ENCODE data around the gene PIAS1. TPM values are rescaled to one million over a fixed set of nuclear protein-coding genes. Genes with fewer than 3 reads are reported as not detected.
A peak's percentile ranks its signal among the peaks of the same experiment; 100 is the strongest.

The PIAS1 gene
- total RNA-seq, 1 donor from 2014 or later = 30.8 TPM

DNA sequence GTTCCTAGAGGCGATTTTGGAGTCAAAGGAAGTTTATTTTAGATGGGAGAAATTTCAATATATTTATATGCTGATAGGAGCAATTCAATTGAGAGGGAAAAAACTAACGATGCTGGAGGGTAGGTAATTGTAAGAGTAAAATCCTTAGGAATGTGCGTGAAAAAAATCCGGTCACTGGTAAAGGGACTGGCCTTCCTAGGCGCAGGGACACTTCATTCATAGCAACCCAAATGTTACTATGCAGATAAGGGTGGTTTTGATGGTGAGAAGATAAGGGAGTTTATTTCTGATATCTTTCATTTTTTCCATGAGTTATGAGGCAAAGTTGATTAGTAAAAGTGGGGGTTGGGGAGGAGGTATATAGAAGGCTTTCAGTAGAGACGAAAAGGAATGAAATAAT lies 1.1 kb upstream of the PIAS1 start:
- no peak overlapping the region for H3K4me3 Mint-ChIP-seq (ENCODE audit: unreplicated experiment)
- H3K27me3 Mint-ChIP-seq (ENCODE audit: low read depth) = no peaks in the 10 kb centered on the region
- DNase-seq (ENCODE audit: low spot score) = no peak
- no peaks in the 10 kb centered on the region for H3K9me3 Mint-ChIP-seq (ENCODE audit: low read depth)
- TF ChIP-seq, protein P1, sequence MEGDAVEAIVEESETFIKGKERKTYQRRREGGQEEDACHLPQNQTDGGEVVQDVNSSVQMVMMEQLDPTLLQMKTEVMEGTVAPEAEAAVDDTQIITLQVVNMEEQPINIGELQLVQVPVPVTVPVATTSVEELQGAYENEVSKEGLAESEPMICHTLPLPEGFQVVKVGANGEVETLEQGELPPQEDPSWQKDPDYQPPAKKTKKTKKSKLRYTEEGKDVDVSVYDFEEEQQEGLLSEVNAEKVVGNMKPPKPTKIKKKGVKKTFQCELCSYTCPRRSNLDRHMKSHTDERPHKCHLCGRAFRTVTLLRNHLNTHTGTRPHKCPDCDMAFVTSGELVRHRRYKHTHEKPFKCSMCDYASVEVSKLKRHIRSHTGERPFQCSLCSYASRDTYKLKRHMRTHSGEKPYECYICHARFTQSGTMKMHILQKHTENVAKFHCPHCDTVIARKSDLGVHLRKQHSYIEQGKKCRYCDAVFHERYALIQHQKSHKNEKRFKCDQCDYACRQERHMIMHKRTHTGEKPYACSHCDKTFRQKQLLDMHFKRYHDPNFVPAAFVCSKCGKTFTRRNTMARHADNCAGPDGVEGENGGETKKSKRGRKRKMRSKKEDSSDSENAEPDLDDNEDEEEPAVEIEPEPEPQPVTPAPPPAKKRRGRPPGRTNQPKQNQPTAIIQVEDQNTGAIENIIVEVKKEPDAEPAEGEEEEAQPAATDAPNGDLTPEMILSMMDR (IDR thresholded peaks at IDR 0.05) = no peak
- H3K36me3 Mint-ChIP-seq (ENCODE audit: low read depth) = no peaks in the 10 kb centered on the region
- H3K27ac Mint-ChIP-seq (ENCODE audit: unreplicated experiment) = no peak overlapping the region
- H3K4me1 Mint-ChIP-seq (ENCODE audit: low read depth) = peaks cover 27% of the 10 kb centered on the region

DNA sequence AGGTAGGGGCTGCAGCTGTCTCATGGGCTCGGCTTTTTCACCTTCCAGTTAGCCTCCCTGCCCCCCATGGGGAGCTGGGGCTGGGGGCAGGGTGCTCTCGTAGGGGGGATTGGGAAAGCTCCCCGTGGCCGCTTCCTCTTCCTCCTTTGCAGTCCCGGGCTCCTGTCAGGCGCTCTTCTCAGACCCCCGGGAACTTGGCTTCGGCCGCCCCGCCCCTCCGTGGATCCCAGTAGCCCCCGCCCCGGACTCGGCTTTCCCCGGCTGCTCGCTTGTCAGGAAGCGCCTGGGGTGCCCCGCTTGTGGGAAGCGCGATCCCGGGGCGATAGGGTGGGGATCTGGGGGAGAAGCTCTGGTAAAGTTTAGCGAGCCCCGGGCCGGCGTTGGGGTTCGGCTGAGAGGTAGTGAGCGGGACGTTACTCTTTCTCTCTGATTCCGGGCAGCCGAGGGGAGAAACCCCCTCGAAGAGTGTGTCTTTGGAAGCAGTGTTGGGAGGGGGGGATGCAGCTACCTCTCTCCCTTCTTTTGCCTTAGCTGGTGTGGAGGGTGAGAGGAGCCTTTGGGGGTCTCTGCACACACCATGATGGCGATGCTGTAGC lies 611 bp downstream of the PIAS1 start:
- Mint-ChIP-seq H3K9me3 (ENCODE audit: low read depth) (no peaks in the 10 kb centered on the region), H3K27ac (ENCODE audit: unreplicated experiment) (peak overlapping the region; percentile 96), H3K36me3 (ENCODE audit: low read depth) (no peaks in the 10 kb centered on the region), H3K27me3 (ENCODE audit: low read depth) (no peaks in the 10 kb centered on the region), H3K4me3 (ENCODE audit: unreplicated experiment) (peak overlapping the region; percentile 87), H3K4me1 (ENCODE audit: low read depth) (peaks cover 35% of the 10 kb centered on the region)
- no peak for DNase-seq (ENCODE audit: low spot score)
- TF ChIP-seq, protein P1 (IDR thresholded peaks at IDR 0.05) = no peak

DNA sequence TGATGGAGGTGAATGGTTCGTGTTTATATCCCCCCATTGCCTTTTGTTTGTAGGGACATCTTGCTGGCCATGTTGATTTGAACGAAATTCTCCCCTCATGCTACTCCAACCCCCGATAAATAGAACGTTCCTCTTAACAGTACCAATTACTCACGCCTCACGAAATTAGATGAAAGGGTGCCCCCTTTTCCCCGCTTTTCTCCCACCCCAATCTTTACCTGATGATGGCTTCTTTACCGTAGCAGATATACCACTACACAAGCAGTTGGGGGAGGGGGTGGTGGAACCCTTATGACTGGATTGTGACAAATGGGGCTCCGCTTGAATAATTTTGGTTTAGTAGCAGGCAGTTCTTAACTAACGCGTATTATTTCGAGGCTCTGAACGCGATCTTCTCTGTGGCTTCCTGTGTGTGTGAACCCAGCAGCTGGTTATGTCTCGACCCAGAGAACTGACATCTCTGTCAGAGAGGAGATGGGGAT lies 1.1 kb downstream of the PIAS1 start:
- TF ChIP-seq, protein P1 (IDR thresholded peaks at IDR 0.05) = no peak
- no peaks in the 10 kb centered on the region for H3K36me3 Mint-ChIP-seq (ENCODE audit: low read depth)
- peak overlapping the region; percentile 87 for H3K4me3 Mint-ChIP-seq (ENCODE audit: unreplicated experiment)
- DNase-seq (ENCODE audit: low spot score) = no peak
- H3K9me3 Mint-ChIP-seq (ENCODE audit: low read depth) = no peaks in the 10 kb centered on the region
- peak overlapping the region; percentile 96 for H3K27ac Mint-ChIP-seq (ENCODE audit: unreplicated experiment)
- peaks cover 35% of the 10 kb centered on the region for H3K4me1 Mint-ChIP-seq (ENCODE audit: low read depth)
- H3K27me3 Mint-ChIP-seq (ENCODE audit: low read depth) = no peaks in the 10 kb centered on the region

- no peaks in the 10 kb centered on the region for H3K27me3 Mint-ChIP-seq (ENCODE audit: low read depth)
- peaks cover 38% of the 10 kb centered on the region for H3K4me1 Mint-ChIP-seq (ENCODE audit: low read depth)
- H3K27ac Mint-ChIP-seq (ENCODE audit: unreplicated experiment) = peak overlapping the region; percentile 96
- peak overlapping the region; percentile 87 for H3K4me3 Mint-ChIP-seq (ENCODE audit: unreplicated experiment)
- TF ChIP-seq, protein P1 (IDR thresholded peaks at IDR 0.05) = no peak
- no peaks in the 10 kb centered on the region for H3K36me3 Mint-ChIP-seq (ENCODE audit: low read depth)
- no peak for DNase-seq (ENCODE audit: low spot score)
- H3K9me3 Mint-ChIP-seq (ENCODE audit: low read depth) = no peaks in the 10 kb centered on the region
Measured at GRCh38 chr15:68056097-68056865, 2.2 kb downstream of the PIAS1 start.

DNA sequence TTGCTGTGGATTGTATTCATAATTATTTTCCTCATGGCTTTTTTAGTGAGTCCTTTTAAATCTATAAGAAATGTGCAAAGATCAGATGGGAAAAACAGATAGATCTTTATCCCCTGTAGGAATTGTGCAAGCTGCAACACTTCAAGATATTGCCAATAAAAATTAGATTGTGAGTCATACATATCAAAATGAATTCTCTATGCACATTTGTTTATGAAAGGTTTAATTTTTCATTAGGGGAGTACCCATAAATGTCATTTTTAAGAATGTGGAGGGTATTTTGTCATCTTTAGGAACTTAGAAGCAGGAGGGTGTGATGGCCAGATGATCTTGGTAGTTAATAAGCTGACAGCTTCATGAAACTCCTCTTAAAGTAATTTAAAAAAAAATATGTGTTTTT lies 2.9 kb downstream of the PIAS1 start:
- Mint-ChIP-seq H3K4me3 (ENCODE audit: unreplicated experiment) (peak overlapping the region; percentile 87), H3K27ac (ENCODE audit: unreplicated experiment) (peak overlapping the region; percentile 96), H3K36me3 (ENCODE audit: low read depth) (no peaks in the 10 kb centered on the region), H3K27me3 (ENCODE audit: low read depth) (no peaks in the 10 kb centered on the region), H3K9me3 (ENCODE audit: low read depth) (no peaks in the 10 kb centered on the region), H3K4me1 (ENCODE audit: low read depth) (peaks cover 46% of the 10 kb centered on the region)
- TF ChIP-seq, protein P1 (IDR thresholded peaks at IDR 0.05) = no peak
- no peak for DNase-seq (ENCODE audit: low spot score)

Measured in chondrocyte (in vitro differentiated cells).